ENCODE results near the gene CLEC4M. TPM values are rescaled to one million over a fixed set of nuclear protein-coding genes. Genes with fewer than 3 reads are reported as not detected.

The CLEC4M gene
- total RNA-seq, 1 donor from 2014 or later, result 0.36 TPM

GRCh38 chr19:7773841-7774240, 10.8 kb downstream of the CLEC4M start:
- peaks cover 4% of the 10 kb centered on the region for H3K4me1 Mint-ChIP-seq (ENCODE audit: low read depth)
- no peak overlapping the region for H3K4me3 Mint-ChIP-seq (ENCODE audit: low read depth)
- no peak overlapping the region for H3K27ac Mint-ChIP-seq
- H3K27me3 Mint-ChIP-seq, result peaks cover 40% of the 10 kb centered on the region
- no peaks in the 10 kb centered on the region for H3K9me3 Mint-ChIP-seq (ENCODE audit: low read depth)
- DNase-seq (ENCODE audit: low spot score, unreplicated experiment), result no peak
- H3K36me3 Mint-ChIP-seq (ENCODE audit: insufficient read depth), result no peaks in the 10 kb centered on the region
- TF ChIP-seq, protein P1, sequence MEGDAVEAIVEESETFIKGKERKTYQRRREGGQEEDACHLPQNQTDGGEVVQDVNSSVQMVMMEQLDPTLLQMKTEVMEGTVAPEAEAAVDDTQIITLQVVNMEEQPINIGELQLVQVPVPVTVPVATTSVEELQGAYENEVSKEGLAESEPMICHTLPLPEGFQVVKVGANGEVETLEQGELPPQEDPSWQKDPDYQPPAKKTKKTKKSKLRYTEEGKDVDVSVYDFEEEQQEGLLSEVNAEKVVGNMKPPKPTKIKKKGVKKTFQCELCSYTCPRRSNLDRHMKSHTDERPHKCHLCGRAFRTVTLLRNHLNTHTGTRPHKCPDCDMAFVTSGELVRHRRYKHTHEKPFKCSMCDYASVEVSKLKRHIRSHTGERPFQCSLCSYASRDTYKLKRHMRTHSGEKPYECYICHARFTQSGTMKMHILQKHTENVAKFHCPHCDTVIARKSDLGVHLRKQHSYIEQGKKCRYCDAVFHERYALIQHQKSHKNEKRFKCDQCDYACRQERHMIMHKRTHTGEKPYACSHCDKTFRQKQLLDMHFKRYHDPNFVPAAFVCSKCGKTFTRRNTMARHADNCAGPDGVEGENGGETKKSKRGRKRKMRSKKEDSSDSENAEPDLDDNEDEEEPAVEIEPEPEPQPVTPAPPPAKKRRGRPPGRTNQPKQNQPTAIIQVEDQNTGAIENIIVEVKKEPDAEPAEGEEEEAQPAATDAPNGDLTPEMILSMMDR (IDR thresholded peaks at IDR 0.05; ENCODE audit: unreplicated experiment), result no peak

DNA sequence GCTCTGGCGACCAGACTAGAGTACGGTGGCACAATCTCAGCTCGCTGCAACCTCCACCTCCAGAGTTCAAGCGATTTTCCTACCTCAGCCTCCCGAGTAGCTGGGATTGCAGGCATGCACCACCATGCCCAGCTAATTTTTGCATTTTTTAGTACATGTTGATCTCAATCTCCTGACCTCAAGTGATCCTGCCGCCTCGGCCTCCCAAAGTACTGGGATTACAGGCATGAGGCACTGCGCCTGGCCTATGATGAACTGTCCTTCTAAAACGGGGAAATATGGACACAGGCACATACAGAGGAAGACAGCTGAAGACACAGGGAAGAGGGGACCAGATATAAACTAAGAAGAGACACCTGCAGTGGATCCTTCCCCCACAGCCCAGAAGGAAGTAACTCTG, 12.7 kb downstream of the CLEC4M start:
- Mint-ChIP-seq H3K27me3 (peaks cover 38% of the 10 kb centered on the region), H3K27ac (no peak overlapping the region), H3K36me3 (ENCODE audit: insufficient read depth) (no peaks in the 10 kb centered on the region), H3K9me3 (ENCODE audit: low read depth) (no peaks in the 10 kb centered on the region), H3K4me1 (ENCODE audit: low read depth) (peaks cover 4% of the 10 kb centered on the region), H3K4me3 (ENCODE audit: low read depth) (no peak overlapping the region)
- TF ChIP-seq, protein P1 (IDR thresholded peaks at IDR 0.05; ENCODE audit: unreplicated experiment), result no peak
- no peak for DNase-seq (ENCODE audit: low spot score, unreplicated experiment)

DNA sequence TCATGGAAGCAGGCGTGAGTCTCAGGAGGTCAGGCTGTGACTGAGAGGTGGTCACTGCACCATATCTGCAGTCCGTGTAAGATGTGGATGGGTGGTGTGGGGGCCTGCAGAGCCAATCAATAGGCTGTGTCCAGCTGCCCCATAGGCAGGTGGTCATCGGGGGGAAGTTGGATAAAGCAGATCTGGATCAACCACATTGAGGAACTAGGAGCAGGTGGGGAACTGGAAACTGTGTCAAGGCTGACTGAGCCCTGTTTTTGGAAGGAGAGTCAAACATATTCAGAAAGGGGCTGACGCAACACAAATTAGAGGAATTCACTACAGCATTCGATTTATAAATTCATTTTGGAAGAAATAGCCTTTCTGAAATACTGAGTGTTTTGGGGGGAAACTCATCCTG, 15.0 kb downstream of the CLEC4M start:
- Mint-ChIP-seq H3K27ac (peak overlapping the region; percentile 8), H3K27me3 (peaks cover 44% of the 10 kb centered on the region)
- TF ChIP-seq, protein P1 (IDR thresholded peaks at IDR 0.05; ENCODE audit: unreplicated experiment), result no peak

GRCh38 chr19:7779631-7780486, 16.8 kb downstream of the CLEC4M start:
- H3K4me3 Mint-ChIP-seq (ENCODE audit: low read depth), result no peak overlapping the region
- TF ChIP-seq, protein P1 (IDR thresholded peaks at IDR 0.05; ENCODE audit: unreplicated experiment), result no peak
- no peak for DNase-seq (ENCODE audit: low spot score, unreplicated experiment)
- peaks cover 62% of the 10 kb centered on the region for H3K27me3 Mint-ChIP-seq
- peaks cover 4% of the 10 kb centered on the region for H3K4me1 Mint-ChIP-seq (ENCODE audit: low read depth)
- no peaks in the 10 kb centered on the region for H3K9me3 Mint-ChIP-seq (ENCODE audit: low read depth)
- H3K36me3 Mint-ChIP-seq (ENCODE audit: insufficient read depth), result no peaks in the 10 kb centered on the region
- H3K27ac Mint-ChIP-seq, result no peak overlapping the region

More for the DNA sequence above, 15.0 kb downstream of the CLEC4M start:
- no peak overlapping the region for H3K4me3 Mint-ChIP-seq (ENCODE audit: low read depth)
- H3K4me1 Mint-ChIP-seq (ENCODE audit: low read depth), result peaks cover 4% of the 10 kb centered on the region
- no peaks in the 10 kb centered on the region for H3K9me3 Mint-ChIP-seq (ENCODE audit: low read depth)
- no peaks in the 10 kb centered on the region for H3K36me3 Mint-ChIP-seq (ENCODE audit: insufficient read depth)
- no peak for DNase-seq (ENCODE audit: low spot score, unreplicated experiment)

GRCh38 chr19:7781157-7781556, 18.1 kb downstream of the CLEC4M start:
- TF ChIP-seq, protein P1 (IDR thresholded peaks at IDR 0.05; ENCODE audit: unreplicated experiment), result no peak
- Mint-ChIP-seq H3K27ac (no peak overlapping the region), H3K9me3 (ENCODE audit: low read depth) (no peaks in the 10 kb centered on the region), H3K4me1 (ENCODE audit: low read depth) (peaks cover 4% of the 10 kb centered on the region), H3K4me3 (ENCODE audit: low read depth) (no peak overlapping the region), H3K36me3 (ENCODE audit: insufficient read depth) (no peaks in the 10 kb centered on the region), H3K27me3 (peaks cover 67% of the 10 kb centered on the region)
- no peak for DNase-seq (ENCODE audit: low spot score, unreplicated experiment)

Measured in progenitor cell of endocrine pancreas (in vitro differentiated cells).